Mammary epithelial cell (primary cell): Measurements from ENCODE around the gene GNA12.

Experiments
- EZH2 ChIP-seq: IDR thresholded peaks from 2 replicates; pipeline ENCODE4 v1.6.1; 2012; ENCODE audit warnings: low read length, inconsistent platforms, borderline replicate concordance
- TF ChIP-seq, protein P1 (sequence below), 2 donors: IDR thresholded peaks in 1 of 2; conservative IDR thresholded peaks in 1 of 2; 2 replicates each; pipeline ENCODE4 v1.5.1; 2011 to 2012; ENCODE audit warnings: inconsistent platforms in 2 of 2, low read length in 2 of 2, mild to moderate bottlenecking in 2 of 2, control low read depth in 1 of 2, low read depth in 1 of 2; ENCODE audit not compliant: insufficient read depth in 1 of 2; ENCODE audit errors: extremely low read depth in 1 of 2

DNA sequence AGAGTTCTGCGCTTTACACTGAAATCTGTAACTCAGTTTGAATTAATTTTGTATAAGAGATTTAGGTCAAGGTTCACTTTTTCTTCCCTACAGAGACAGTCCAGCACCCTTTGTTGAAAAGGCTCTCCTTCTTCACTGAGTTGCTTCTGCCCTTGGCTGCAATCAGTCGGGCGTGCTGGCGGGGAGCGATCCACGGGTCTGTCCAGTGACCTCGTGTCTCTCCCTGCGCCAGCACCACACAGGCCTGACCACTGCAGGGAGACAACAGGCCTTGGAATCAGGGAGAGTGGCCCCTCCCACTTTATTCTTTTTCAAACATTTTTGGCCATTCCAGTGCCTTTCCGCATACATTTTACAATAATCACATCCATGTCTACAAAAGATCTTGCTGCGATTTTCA, 89.2 kb downstream of the GNA12 start:
- TF ChIP-seq, protein P1, sequence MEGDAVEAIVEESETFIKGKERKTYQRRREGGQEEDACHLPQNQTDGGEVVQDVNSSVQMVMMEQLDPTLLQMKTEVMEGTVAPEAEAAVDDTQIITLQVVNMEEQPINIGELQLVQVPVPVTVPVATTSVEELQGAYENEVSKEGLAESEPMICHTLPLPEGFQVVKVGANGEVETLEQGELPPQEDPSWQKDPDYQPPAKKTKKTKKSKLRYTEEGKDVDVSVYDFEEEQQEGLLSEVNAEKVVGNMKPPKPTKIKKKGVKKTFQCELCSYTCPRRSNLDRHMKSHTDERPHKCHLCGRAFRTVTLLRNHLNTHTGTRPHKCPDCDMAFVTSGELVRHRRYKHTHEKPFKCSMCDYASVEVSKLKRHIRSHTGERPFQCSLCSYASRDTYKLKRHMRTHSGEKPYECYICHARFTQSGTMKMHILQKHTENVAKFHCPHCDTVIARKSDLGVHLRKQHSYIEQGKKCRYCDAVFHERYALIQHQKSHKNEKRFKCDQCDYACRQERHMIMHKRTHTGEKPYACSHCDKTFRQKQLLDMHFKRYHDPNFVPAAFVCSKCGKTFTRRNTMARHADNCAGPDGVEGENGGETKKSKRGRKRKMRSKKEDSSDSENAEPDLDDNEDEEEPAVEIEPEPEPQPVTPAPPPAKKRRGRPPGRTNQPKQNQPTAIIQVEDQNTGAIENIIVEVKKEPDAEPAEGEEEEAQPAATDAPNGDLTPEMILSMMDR (conservative IDR thresholded peaks at IDR 0.05 in 1 of 2, IDR thresholded peaks at IDR 0.05 in 1 of 2; ENCODE audit: extremely low read depth in 1 of 2, insufficient read depth in 1 of 2, low read depth in 1 of 2, low read length in 2 of 2) = no peak
- no peak for TF ChIP-seq EZH2
